ENCODE data around the gene FYN. TPM values are rescaled to one million over a fixed set of nuclear protein-coding genes. Genes with fewer than 3 reads are reported as not detected.

Gene FYN
- total RNA-seq, 2 experiments from 2014 or later = 266 to 323 TPM

- Mint-ChIP-seq H3K9me3 (ENCODE audit: low read depth) (no peaks in the 10 kb centered on the region), H3K36me3 (peaks cover 34% of the 10 kb centered on the region), H3K4me3 (peak overlapping the region; percentile 59), H3K4me1 (peaks cover 92% of the 10 kb centered on the region), H3K27ac (peak overlapping the region; percentile 100), H3K27me3 (no peaks in the 10 kb centered on the region)
- DNase-seq (no peak), ATAC-seq (peak; percentile 4)
- CTCF ChIA-PET = interaction anchor here (0.8 to 4.4 kb wide), 16 partner anchors 9 to 240 kb away, joined by 3 to 29 read pairs (median 4); no protein-coding TSS in a partner anchor
Measured at GRCh38 chr6:111803804-111804203, 69.4 kb downstream of the FYN start.

DNA sequence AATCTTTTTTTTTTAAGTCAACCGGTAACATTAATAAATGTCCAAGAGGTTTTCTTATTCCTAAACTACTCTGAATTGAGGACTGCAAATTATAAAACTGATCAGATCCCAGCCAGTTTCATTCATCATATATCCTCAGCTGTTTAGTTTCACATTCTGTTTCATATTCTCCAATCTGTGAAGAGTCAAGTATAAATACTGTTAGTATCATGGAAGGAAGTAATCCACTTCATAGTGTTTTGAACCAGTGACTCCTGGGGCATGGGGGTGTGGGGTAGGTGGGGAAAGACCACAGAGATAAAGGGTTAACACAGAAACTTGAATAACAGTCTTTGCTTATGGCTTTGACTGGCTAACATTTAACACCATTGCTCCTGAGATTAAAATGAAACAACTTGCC, 69.9 kb downstream of the FYN start:
- Mint-ChIP-seq H3K27ac (peak overlapping the region; percentile 100), H3K4me3 (peak overlapping the region; percentile 59), H3K9me3 (ENCODE audit: low read depth) (no peaks in the 10 kb centered on the region), H3K36me3 (peaks cover 30% of the 10 kb centered on the region), H3K27me3 (no peaks in the 10 kb centered on the region), H3K4me1 (peaks cover 92% of the 10 kb centered on the region)
- ATAC-seq (peak; percentile 26), DNase-seq (no peak)
- CTCF ChIA-PET = interaction anchor here (0.6 to 4.4 kb wide), 21 partner anchors 9 to 240 kb away, joined by 3 to 29 read pairs (median 3); partner anchors contain the start of gene FYN

DNA sequence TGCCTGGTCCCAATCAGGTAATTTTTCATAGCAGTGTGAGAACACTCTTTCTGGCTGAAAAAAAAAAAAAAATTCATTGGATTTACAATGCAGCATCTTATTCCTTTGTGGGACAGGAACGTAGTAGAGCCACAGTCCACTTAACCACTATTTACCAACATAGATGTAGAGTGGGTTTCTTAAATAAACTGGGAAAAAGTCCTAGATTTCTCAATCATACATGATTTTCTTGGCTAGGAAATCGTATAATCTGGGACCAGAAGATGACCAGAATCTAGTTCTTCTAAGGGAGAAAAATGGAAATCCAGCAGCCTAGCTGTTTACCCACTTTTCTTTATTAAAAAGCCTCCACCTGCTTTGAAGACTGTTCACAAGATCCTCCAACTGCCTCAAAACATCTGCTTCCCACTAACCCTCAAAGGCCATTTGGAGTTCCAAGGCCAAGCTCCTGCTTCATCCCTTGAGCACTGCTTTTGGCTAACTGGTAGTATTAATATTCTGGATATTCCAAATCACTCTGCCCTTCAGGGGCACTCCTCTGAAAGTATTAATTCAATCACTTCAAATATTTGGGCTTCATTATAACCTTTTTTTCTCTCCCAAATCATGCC, 70.4 kb downstream of the FYN start:
- no peaks in the 10 kb centered on the region for H3K27me3 Mint-ChIP-seq

DNA sequence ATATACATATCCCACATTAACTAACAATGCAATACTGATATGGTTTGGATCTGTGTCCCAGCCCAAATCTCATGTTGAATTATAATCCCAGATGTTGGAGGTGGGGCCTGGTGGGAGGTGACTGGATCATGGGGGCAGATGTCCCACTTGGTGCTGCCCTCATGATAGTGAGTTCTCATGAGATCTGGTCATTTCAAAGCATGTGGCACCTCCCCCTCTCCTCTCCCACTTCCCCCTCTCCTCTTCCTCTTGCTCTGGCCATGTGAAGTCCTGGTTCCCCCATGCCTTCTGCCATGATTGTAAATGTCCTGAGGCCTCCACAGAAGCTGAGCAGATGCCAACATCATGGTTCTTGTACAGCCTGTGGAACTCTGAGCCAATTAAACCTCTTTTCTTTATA, 71.2 kb downstream of the FYN start:
- CTCF ChIA-PET = interaction anchor here (1.0 to 1.4 kb wide), 4 partner anchors 23 to 191 kb away, joined by 3 to 4 read pairs (median 3); no protein-coding TSS in a partner anchor
- ATAC-seq (no peak), DNase-seq (no peak)
- H3K9me3 Mint-ChIP-seq (ENCODE audit: low read depth) = no peaks in the 10 kb centered on the region
- peaks cover 82% of the 10 kb centered on the region for H3K4me1 Mint-ChIP-seq
- peaks cover 27% of the 10 kb centered on the region for H3K36me3 Mint-ChIP-seq
- H3K27me3 Mint-ChIP-seq = no peaks in the 10 kb centered on the region
- H3K27ac Mint-ChIP-seq = peak overlapping the region; percentile 4
- no peak overlapping the region for H3K4me3 Mint-ChIP-seq

More for the DNA sequence above, 70.4 kb downstream of the FYN start:
- peak overlapping the region; percentile 59 for H3K4me3 Mint-ChIP-seq
- H3K4me1 Mint-ChIP-seq = peaks cover 89% of the 10 kb centered on the region
- peaks cover 29% of the 10 kb centered on the region for H3K36me3 Mint-ChIP-seq
- peak overlapping the region; percentile 100 for H3K27ac Mint-ChIP-seq
- CTCF ChIA-PET = interaction anchor here (0.6 to 4.4 kb wide), 11 partner anchors 15 to 241 kb away, joined by 3 to 19 read pairs (median 3); partner anchors contain the start of gene FYN
- H3K9me3 Mint-ChIP-seq (ENCODE audit: low read depth) = no peaks in the 10 kb centered on the region
- ATAC-seq (no peak), DNase-seq (no peak)

DNA sequence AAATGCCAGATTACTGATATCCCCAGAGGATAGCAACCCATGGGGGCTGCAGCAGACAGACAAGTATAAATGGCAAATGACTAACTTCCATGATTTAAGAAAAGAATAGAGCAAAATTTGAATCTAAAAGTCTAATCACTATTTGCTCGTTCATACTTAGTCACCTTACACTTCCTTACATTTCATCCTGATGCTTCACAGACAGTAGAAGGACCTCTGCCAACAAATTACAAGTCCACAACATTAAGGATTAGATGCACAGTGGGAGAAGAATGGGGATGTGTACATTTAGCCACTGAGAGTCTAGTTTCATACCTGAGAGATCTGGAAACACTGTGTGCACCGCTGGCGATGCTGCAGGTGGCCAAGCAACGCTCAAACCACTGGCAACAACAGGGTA, 72.4 kb downstream of the FYN start:
- Mint-ChIP-seq H3K4me1 (peaks cover 82% of the 10 kb centered on the region), H3K9me3 (ENCODE audit: low read depth) (no peaks in the 10 kb centered on the region), H3K4me3 (no peak overlapping the region), H3K36me3 (peaks cover 31% of the 10 kb centered on the region), H3K27ac (no peak overlapping the region), H3K27me3 (no peaks in the 10 kb centered on the region)
- ATAC-seq (no peak), DNase-seq (no peak)
- CTCF ChIA-PET = no interaction called here

DNA sequence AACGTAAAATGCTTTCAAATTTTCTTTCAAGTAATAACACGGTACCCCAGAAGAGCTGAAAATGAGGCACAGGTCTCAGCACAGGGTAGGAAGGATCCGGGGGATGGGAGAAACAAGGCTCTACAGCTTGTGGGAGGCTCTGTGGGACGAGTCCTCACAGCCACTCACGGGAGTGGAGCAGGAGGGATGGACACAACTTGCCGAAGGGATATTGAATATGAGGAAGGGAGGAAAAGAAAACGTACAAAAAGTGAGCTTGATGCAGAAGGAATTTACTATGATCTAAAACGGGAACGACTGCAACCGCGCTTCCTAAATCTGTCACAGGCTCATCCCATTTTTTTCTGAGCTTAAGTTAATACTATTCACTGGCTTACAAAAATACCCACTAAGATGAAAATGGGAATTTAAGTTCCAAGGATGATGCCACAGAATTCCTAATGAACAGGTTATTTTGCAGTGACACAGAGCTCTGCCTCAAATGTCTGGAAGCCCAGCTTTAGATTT, 72.9 kb downstream of the FYN start:
- H3K27ac Mint-ChIP-seq = no peak overlapping the region
- ATAC-seq = no peak

GRCh38 chr6:111799576-111800258, 73.5 kb downstream of the FYN start:
- Mint-ChIP-seq H3K27ac (peak overlapping the region; percentile 18), H3K36me3 (peaks cover 31% of the 10 kb centered on the region)
- CTCF ChIA-PET = interaction anchor here (1.1 to 1.2 kb wide), 3 partner anchors 14 to 33 kb away, joined by 3 read pairs; no protein-coding TSS in a partner anchor

More for the DNA sequence above, 72.9 kb downstream of the FYN start:
- Mint-ChIP-seq H3K4me1 (peaks cover 82% of the 10 kb centered on the region), H3K4me3 (no peak overlapping the region), H3K9me3 (ENCODE audit: low read depth) (no peaks in the 10 kb centered on the region), H3K36me3 (peaks cover 31% of the 10 kb centered on the region), H3K27me3 (no peaks in the 10 kb centered on the region)
- DNase-seq = no peak
- CTCF ChIA-PET = interaction anchor here (1.1 to 1.2 kb wide), 3 partner anchors 13 to 32 kb away, joined by 3 read pairs; no protein-coding TSS in a partner anchor

DNA sequence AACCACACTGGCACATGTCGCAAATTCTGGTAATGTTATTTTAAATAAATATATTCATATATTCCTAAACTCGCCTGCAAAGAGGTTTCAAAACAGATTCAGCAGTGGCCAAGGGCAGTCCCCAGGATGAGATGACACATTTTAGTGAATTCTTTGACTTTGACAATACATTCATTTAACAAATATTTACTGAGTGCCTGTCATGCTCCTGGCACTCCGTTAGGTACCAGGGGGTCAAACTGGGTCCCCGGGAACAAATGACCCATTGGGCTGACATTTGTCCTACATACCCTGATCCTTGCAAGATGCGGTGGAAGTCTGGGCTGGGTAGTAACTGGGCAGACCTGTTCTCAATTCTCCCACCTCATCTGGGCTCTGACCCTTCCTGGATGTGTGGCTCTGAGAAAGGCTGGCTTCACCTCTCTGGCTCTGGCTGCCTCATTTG, 74.9 kb downstream of the FYN start:
- CTCF ChIA-PET = interaction anchor here (0.8 kb wide), 1 partner anchor 21 kb away, joined by 4 read pairs; no protein-coding TSS in a partner anchor
- no peak for DNase-seq
- H3K27me3 Mint-ChIP-seq = no peaks in the 10 kb centered on the region
- peaks cover 32% of the 10 kb centered on the region for H3K36me3 Mint-ChIP-seq
- H3K9me3 Mint-ChIP-seq (ENCODE audit: low read depth) = no peaks in the 10 kb centered on the region
- peak overlapping the region; percentile 33 for H3K27ac Mint-ChIP-seq
- ATAC-seq = no peak
- H3K4me1 Mint-ChIP-seq = peaks cover 82% of the 10 kb centered on the region
- no peak overlapping the region for H3K4me3 Mint-ChIP-seq

More at GRCh38 chr6:111799576-111800258, 73.5 kb downstream of the FYN start:
- Mint-ChIP-seq H3K27me3 (no peaks in the 10 kb centered on the region), H3K4me1 (peaks cover 82% of the 10 kb centered on the region), H3K9me3 (ENCODE audit: low read depth) (no peaks in the 10 kb centered on the region), H3K4me3 (no peak overlapping the region)
- DNase-seq (no peak), ATAC-seq (no peak)

DNA sequence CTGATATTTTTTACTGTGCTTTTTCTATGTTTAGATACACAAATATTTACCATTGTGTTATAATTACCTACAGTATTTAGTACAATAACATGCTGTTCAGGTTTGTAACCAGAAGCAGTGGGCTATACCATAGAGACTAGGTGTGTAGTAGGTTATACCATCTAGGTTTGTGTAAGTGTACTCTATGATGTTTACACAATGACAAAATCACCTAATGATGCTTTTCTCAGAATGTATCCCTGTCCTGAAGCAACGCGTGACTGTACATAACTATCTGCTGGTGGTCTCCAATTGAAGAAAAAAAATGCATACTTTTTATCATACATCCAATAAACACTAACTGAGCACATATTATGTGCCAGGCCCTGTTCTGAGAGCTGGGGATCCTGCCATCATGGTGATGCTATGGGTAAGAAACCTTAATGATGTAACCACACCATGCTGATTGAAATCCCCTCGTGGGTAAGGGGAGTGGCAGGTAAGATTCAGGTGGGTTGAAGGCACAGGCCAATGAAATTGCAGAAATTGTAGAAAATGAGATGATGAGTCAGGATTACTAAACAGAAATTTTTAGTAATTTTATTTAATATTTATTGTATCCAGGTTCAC, 76.8 kb downstream of the FYN start:
- peaks cover 24% of the 10 kb centered on the region for H3K36me3 Mint-ChIP-seq
- no peaks in the 10 kb centered on the region for H3K9me3 Mint-ChIP-seq (ENCODE audit: low read depth)
- H3K27ac Mint-ChIP-seq = peak overlapping the region; percentile 98
- no peak for ATAC-seq
- CTCF ChIA-PET = interaction anchor here (1.0 to 4.4 kb wide), 6 partner anchors 9 to 177 kb away, joined by 3 to 29 read pairs (median 4); no protein-coding TSS in a partner anchor
- H3K4me3 Mint-ChIP-seq = no peak overlapping the region
- no peaks in the 10 kb centered on the region for H3K27me3 Mint-ChIP-seq
- no peak for DNase-seq
- peaks cover 75% of the 10 kb centered on the region for H3K4me1 Mint-ChIP-seq

- no peaks in the 10 kb centered on the region for H3K9me3 Mint-ChIP-seq (ENCODE audit: low read depth)
- H3K27me3 Mint-ChIP-seq = no peaks in the 10 kb centered on the region
- H3K4me3 Mint-ChIP-seq = peak overlapping the region; percentile 80
- no peak for DNase-seq
- peak overlapping the region; percentile 98 for H3K27ac Mint-ChIP-seq
- peaks cover 24% of the 10 kb centered on the region for H3K36me3 Mint-ChIP-seq
- peaks cover 76% of the 10 kb centered on the region for H3K4me1 Mint-ChIP-seq
- CTCF ChIA-PET = interaction anchor here (1.0 to 4.4 kb wide), 6 partner anchors 10 to 178 kb away, joined by 3 to 29 read pairs (median 4); no protein-coding TSS in a partner anchor
- ATAC-seq = no peak
Measured at GRCh38 chr6:111795558-111795957, 77.7 kb downstream of the FYN start.

DNA sequence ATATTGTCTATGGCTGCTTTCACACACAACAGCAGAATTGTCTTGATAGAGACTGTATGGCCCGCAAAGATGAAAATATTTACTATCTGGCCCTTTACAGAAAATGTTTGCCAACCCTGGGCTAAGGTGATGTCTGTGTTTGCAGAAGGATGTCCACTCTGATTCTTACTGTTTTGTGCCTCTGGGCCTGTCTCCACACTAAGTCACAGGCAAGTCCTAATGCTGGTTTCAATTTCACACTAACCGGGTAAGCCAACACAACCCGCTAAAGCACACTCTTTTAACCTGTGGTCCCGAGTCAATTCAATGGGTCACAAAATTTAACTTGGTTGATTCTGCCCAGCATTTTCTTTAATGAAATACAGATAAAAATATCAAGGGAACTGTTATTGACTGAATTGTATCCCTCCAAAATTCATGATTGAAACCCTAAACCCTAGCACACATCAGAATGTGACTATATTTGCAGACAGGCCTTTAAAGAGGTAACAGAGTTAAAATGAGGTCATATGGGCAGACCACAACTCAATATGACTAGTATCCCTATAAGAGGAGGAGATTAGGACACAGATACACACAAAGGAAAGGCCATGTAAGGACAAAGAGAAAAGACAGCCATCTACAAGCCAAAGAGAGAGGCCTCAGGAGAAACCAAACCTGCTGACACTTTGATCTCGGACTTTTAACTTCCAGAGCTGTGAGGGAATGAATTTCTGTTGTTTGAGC, 78.4 kb downstream of the FYN start:
- Mint-ChIP-seq H3K27me3 (no peaks in the 10 kb centered on the region), H3K4me1 (peaks cover 77% of the 10 kb centered on the region), H3K36me3 (peaks cover 26% of the 10 kb centered on the region), H3K9me3 (ENCODE audit: low read depth) (no peaks in the 10 kb centered on the region), H3K27ac (peak overlapping the region; percentile 98), H3K4me3 (peak overlapping the region; percentile 80)
- CTCF ChIA-PET = interaction anchor here (0.9 to 4.4 kb wide), 3 partner anchors 10 to 78 kb away, joined by 3 to 29 read pairs (median 8); partner anchors contain the start of gene FYN
- ATAC-seq (peak; percentile 63), DNase-seq (no peak)

- Mint-ChIP-seq H3K9me3 (ENCODE audit: low read depth) (no peaks in the 10 kb centered on the region), H3K27me3 (no peaks in the 10 kb centered on the region), H3K4me1 (peaks cover 72% of the 10 kb centered on the region), H3K4me3 (peak overlapping the region; percentile 80), H3K27ac (peak overlapping the region; percentile 98), H3K36me3 (peaks cover 23% of the 10 kb centered on the region)
- ATAC-seq (no peak), DNase-seq (no peak)
- CTCF ChIA-PET = interaction anchor here (0.8 to 4.4 kb wide), 6 partner anchors 10 to 79 kb away, joined by 3 to 29 read pairs (median 6); partner anchors contain the start of gene FYN
Measured at GRCh38 chr6:111794300-111794699, 79.0 kb downstream of the FYN start.

Measured in activated CD8-positive, alpha-beta memory T cell treated with anti-CD3 and anti-CD28 coated beads, Interleukin-2, amount 10 ng/mL, durations not matched to agents 7 days and 5 days (primary cell).